KBM-7 (cell line): ENCODE measurements around the gene SLC22A31.

Source experiments
- DNase-seq: peaks from one replicate; pipeline ENCODE4 v3.0.0-alpha.2; 2015
- in situ Hi-C: fragments of 300-500 bp; cut with MboI; formaldehyde crosslinking; loops from 2 replicates; pipeline ENCODE4 v1.14.3; 2020; ENCODE audit warnings: low sequenced_read_pairs, low pct_unique_long_range_greater_than_20kb, mixed read lengths

SLC22A31 gene

DNA sequence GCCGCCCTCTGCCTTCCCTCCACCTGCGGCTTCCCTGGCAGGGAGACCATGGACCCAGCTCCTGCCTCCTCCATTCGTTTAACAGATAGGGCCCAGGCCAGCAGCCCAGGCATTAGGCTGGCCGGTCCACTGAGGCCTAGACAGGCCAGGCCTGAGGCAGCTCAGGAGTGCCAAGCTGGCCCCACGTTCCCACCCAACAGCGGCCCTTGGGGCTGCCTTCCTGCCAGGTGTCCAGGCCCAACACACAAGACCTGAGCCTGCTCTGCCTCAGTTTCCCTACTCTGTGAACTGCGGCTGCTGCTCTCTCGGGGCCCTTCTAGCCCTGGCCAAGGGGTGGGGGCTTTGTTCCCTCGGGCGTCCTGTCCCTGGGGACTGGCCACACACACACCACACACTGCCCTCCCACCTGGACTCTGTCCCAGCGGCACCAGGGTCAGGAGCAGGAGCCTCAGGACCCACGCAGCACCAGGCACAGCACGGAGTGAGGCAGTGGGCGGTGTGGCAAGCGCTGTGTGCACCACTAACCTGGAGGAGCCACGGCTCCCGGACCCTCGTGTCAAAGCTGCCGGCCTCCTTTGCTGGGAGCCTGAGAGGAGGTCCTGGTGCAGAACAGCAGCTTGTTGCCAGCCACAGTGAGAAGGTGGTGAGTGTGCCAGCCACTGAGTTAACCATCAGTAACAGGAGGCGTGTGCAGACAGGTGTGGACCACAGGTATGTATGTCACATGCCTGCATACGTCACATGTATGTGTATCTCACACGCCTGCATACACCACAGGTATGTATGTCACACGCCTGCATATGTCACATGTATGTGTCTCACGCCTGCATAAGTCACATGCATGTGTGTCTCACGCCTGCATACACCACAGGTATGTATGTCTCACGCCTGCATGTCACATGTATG is 43.3 kb downstream of the SLC22A31 start:
- in situ Hi-C loops: no loop called here
- DNase-seq: no peak

- DNase-seq: no peak
- in situ Hi-C loops: no loop called here
Measured at GRCh38 chr16:89155851-89156739, 44.2 kb downstream of the SLC22A31 start.

GRCh38 chr16:89155184-89155679 is 45.1 kb downstream of the SLC22A31 start:
- in situ Hi-C loops: no loop called here
- no peak for DNase-seq

- DNase-seq: no peak
- in situ Hi-C loops: no loop called here
Measured at GRCh38 chr16:89154390-89155183, 45.8 kb downstream of the SLC22A31 start.

- DNase-seq: no peak
- in situ Hi-C loops: no loop called here
Measured at GRCh38 chr16:89153848-89154271, 46.5 kb downstream of the SLC22A31 start.

GRCh38 chr16:89152831-89153700 is 47.3 kb downstream of the SLC22A31 start:
- in situ Hi-C loops: no loop called here
- DNase-seq: no peak

GRCh38 chr16:89150981-89151380 is 49.4 kb downstream of the SLC22A31 start:
- in situ Hi-C loops: no loop called here
- DNase-seq: no peak

DNA sequence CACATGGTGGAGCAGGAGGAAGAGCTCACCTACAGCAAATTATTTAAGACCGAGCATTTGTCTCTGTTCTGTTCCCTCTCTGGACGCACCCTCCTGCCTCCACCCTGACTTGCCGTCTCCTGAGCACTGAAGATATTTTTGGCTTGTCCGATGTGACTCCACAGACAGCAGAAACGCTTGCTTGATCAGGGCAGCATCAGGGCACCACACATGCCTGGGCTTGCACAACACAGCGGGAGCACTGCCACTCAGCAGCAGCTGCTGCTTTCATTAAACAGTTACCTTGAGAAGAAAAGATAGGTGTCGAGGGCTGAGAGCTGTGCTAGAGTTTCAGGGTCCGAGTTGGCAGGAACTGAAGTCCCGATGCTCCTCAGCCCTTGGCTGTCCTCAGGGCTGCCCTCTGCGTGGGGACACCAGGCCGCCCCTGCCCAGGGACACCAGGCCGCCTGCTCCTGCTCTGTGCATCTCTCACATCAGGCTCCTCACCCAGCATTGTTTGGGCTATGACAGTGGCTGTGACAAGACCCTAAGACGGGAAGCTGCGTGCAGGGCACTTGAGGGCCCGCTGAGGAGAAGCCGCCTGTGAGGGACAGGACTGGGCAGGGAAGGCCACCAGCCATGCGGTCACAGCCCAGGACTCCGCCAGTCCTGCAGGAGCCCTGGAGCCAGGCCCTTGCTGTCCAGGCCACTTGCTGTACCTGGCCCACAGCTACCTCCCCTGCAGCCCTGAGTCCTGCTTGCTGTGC is 50.1 kb downstream of the SLC22A31 start:
- DNase-seq: no peak
- in situ Hi-C loops: no loop called here

DNA sequence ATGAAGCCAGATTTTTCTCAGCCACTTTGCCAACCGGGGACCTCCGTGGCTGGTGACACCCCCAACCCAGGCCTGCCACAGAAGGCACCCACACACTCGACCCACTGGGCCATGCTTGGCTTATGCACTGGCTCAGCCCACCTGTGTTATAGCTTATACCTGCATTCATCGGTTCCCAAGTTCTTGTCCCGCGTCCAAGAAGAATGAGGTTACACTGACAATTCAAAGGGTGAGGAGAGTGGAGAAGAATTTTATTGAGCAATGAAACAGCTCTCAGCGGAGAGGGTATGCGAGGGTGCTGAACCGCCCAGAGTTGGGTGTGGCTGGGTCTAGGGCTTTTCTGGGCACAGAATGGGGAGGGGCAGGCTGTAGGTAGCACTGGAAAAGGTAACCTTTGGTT is 51.0 kb downstream of the SLC22A31 start:
- in situ Hi-C loops: no loop called here
- DNase-seq: no peak

DNA sequence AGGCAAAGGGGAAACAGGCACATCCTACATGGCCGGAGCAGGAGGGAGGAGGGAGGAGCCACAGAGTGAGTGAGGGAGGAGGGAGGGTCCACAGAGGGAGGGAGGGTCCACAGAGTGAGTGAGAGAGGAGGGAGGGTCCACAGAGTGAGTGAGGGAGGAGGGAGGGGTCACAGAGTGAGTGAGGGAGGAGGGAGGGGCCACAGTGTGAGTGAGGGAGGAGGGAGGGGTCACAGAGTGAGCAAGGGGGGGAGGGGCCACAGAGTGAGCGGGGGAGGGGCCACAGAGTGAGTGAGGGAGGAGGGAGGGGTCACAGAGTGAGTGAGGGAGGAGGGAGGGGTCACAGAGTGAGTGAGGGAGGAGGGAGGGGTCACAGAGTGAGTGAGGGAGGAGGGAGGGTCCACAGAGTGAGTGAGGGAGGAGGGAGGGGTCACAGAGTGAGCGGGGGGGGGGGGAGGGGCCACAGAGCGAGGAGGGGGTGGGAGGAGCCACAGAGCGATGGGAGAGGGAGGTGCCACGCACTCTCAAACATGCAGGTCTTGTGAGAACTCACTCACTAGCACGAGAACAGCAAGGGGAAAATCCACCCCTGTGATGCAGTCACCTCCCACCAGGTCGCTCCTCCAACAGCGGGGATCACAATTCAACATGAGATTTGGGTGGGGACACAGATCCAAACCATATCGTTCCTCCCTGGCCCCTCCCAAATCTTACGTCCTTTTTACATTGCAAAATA is 53.1 kb downstream of the SLC22A31 start:
- no peak for DNase-seq
- in situ Hi-C loops: no loop called here

- DNase-seq: no peak
- in situ Hi-C loops: no loop called here
Measured at GRCh38 chr16:89146211-89147005, 53.9 kb downstream of the SLC22A31 start.
